HCT116 (cell line): ENCODE data around the gene CASR. TPM values are rescaled to one million over a fixed set of nuclear protein-coding genes. Genes with fewer than 3 reads are reported as not detected.

Source experiments
- ATAC-seq: fragments of 200-7000 bp; cut with Tn5 transposase; 2 replicates; pipeline ENCODE4 v1.9.1; 2020; ENCODE audit warnings: mild to moderate bottlenecking, moderate library complexity
- BruUV-seq: library from RNA; stranded (reverse); fragments of 400-500 nt; replicated peaks from 2 replicates; lab custom pipeline; 2021; lab: Mats Ljungman, UMichigan
- CTCF ChIA-PET: fragments of 300-600 bp; sonication (Branson Sonifier 250); formaldehyde crosslinking; loops from one replicate; lab custom pipeline; 2021; ENCODE audit warnings: antibody characterized with exemption; lab: Charles Lee
- POLR2A ChIA-PET: fragments of 300-600, 350-600 bp; sonication (Branson Sonifier 250); formaldehyde crosslinking; loops from one replicate; lab custom pipeline; 2021; ENCODE audit warnings: antibody characterized with exemption; lab: Charles Lee
- RAD21 ChIA-PET, 2 experiments: fragments of 300-600 bp; sonication (Branson Sonifier 250); formaldehyde crosslinking; loops; one replicate each; lab custom pipeline; 2023; ENCODE audit warnings: low total read pairs in 2 of 2; ENCODE audit not compliant: uncharacterized antibody in 2 of 2, unreplicated experiment in 2 of 2, low non-redundant PET in 1 of 2; lab: Charles Lee
- DNase-seq: peaks from one replicate; pipeline ENCODE4 v3.0.0-alpha.2; 2010; ENCODE audit warnings: low read depth, low spot score
- H2AFZ ChIP-seq: fragments of 200-600 bp; shearing (Covaris generic), sonication (generic); 2 replicates; pipeline ENCODE4 v1.6.1; 2017; ENCODE audit warnings: low read depth, mixed run types, mixed read lengths, antibody characterized with exemption, low read length; ENCODE audit not compliant: poor library complexity, severe bottlenecking
- H3K27ac ChIP-seq: 2 replicates; pipeline ENCODE4 v1.5.1; 2012; ENCODE audit warnings: low read depth, low read length
- H3K27me3 ChIP-seq: fragments of 200-600 bp; sonication (generic); 2 replicates; pipeline ENCODE4 v1.6.1; 2016; ENCODE audit warnings: mixed run types, low read length, mixed read lengths; ENCODE audit not compliant: insufficient read depth
- H3K36me3 ChIP-seq, 2 experiments: fragments of 200-500 bp in 1 of 2; fragments of 200-600 bp in 1 of 2; sonication (Bioruptor generic) in 1 of 2; sonication (generic) in 1 of 2; 2 replicates each; pipeline versions ENCODE4 v1.5.1 to v1.6.1; 2014 to 2016; ENCODE audit warnings: low read length in 2 of 2, inconsistent platforms in 1 of 2, mixed read lengths in 1 of 2, mixed run types in 1 of 2; ENCODE audit not compliant: insufficient read depth in 2 of 2, control insufficient read depth in 1 of 2
- H3K4me1 ChIP-seq, 2 experiments: fragments of 200-600 bp in 1 of 2; sonication (generic) in 1 of 2; 2 replicates each; pipeline versions ENCODE4 v1.5.1 to v1.6.1; 2012 to 2017; ENCODE audit warnings: low read length in 2 of 2, inconsistent platforms in 1 of 2, mild to moderate bottlenecking in 1 of 2, mixed read lengths in 1 of 2, mixed run types in 1 of 2, moderate library complexity in 1 of 2; ENCODE audit not compliant: insufficient read depth in 2 of 2, control insufficient read depth in 1 of 2
- H3K4me2 ChIP-seq: fragments of 200-600 bp; sonication (generic); 2 replicates; pipeline ENCODE4 v1.6.1; 2017; ENCODE audit warnings: mixed run types, low read length, mixed read lengths
- H3K4me3 ChIP-seq, 2 experiments: fragments of 200-600 bp in 1 of 2; sonication (generic) in 1 of 2; replicated peaks in 1 of 2; 2 replicates each; pipeline ENCODE4 v1.5.1; 2011 to 2016; ENCODE audit warnings: low read length in 2 of 2, control low read depth in 1 of 2, low read depth in 1 of 2, mild to moderate bottlenecking in 1 of 2, mixed read lengths in 1 of 2, mixed run types in 1 of 2
- H3K79me2 ChIP-seq: fragments of 200-600 bp; sonication (generic); 2 replicates; pipeline ENCODE4 v1.6.1; 2017; ENCODE audit warnings: mild to moderate bottlenecking, mixed run types, low read length, moderate library complexity, mixed read lengths; ENCODE audit not compliant: insufficient read depth
- H3K9ac ChIP-seq: fragments of 200-600 bp; sonication (generic); 2 replicates; pipeline ENCODE4 v1.6.1; 2016; ENCODE audit warnings: low read length, mixed read lengths
- H3K9me2 ChIP-seq: fragments of 200-600 bp; sonication (generic), shearing (Covaris generic); 2 replicates; pipeline ENCODE4 v1.6.1; 2017; ENCODE audit warnings: mixed run types, mild to moderate bottlenecking, moderate library complexity; ENCODE audit not compliant: insufficient read depth
- H3K9me3 ChIP-seq, 2 experiments: fragments of 200-500 bp in 1 of 2; fragments of 200-600 bp in 1 of 2; sonication (Bioruptor generic) in 1 of 2; sonication (generic) in 1 of 2; 2 replicates each; pipeline ENCODE4 v1.6.1; 2014 to 2017; ENCODE audit warnings: low read length in 2 of 2, mixed read lengths in 2 of 2, inconsistent platforms in 1 of 2, low read depth in 1 of 2, mild to moderate bottlenecking in 1 of 2, mixed run types in 1 of 2, moderate library complexity in 1 of 2; ENCODE audit not compliant: control insufficient read depth in 1 of 2, insufficient read depth in 1 of 2
- H4K20me1 ChIP-seq: fragments of 200-600 bp; sonication (generic), shearing (Covaris generic); 2 replicates; pipeline ENCODE4 v1.6.1; 2017; ENCODE audit warnings: mixed run types, mild to moderate bottlenecking, moderate library complexity; ENCODE audit not compliant: insufficient read depth
- ATF3 ChIP-seq: IDR thresholded peaks from 2 replicates; pipeline ENCODE4 v1.6.1; 2012
- CBX3 ChIP-seq: IDR thresholded peaks from 2 replicates; pipeline ENCODE4 v1.6.1; 2012; ENCODE audit warnings: low read depth
- CEBPB ChIP-seq: IDR thresholded peaks from 2 replicates; pipeline ENCODE4 v1.6.1; 2012; ENCODE audit warnings: low read depth
- EGR1 ChIP-seq: IDR thresholded peaks from 2 replicates; pipeline ENCODE4 v1.6.1; 2012; ENCODE audit warnings: low read depth
- ELF1 ChIP-seq: IDR thresholded peaks from 2 replicates; pipeline ENCODE4 v1.6.1; 2012; ENCODE audit warnings: low read depth, borderline replicate concordance
- EZH2 ChIP-seq: fragments of 200-600 bp; sonication (generic); IDR thresholded peaks from 2 replicates; pipeline ENCODE4 v1.6.1; 2017; ENCODE audit warnings: antibody characterized with exemption, mixed run types
- EZH2phosphoT487 ChIP-seq: fragments of 200-600 bp; IDR thresholded peaks from 2 replicates; pipeline ENCODE4 v1.6.1; 2018; ENCODE audit warnings: antibody characterized with exemption, borderline replicate concordance
- FOSL1 ChIP-seq: IDR thresholded peaks from 2 replicates; pipeline ENCODE4 v1.6.1; 2012; ENCODE audit warnings: low read depth
- JUND ChIP-seq: IDR thresholded peaks from 2 replicates; pipeline ENCODE4 v1.6.1; 2012
- MAX ChIP-seq: IDR thresholded peaks from 2 replicates; pipeline ENCODE4 v1.6.1; 2012
- POLR2A ChIP-seq: IDR thresholded peaks from 2 replicates; pipeline ENCODE4 v1.7.0; 2011; ENCODE audit warnings: borderline replicate concordance; ENCODE audit not compliant: insufficient read depth, insufficient read length; ENCODE audit errors: extremely low read depth
- RAD21 ChIP-seq: IDR thresholded peaks from 2 replicates; pipeline ENCODE4 v1.6.1; 2012; ENCODE audit warnings: low read depth, mild to moderate bottlenecking
- SIN3A ChIP-seq: IDR thresholded peaks from 2 replicates; pipeline ENCODE4 v1.6.1; 2012; ENCODE audit warnings: low read depth
- SP1 ChIP-seq: IDR thresholded peaks from 2 replicates; pipeline ENCODE4 v1.6.1; 2012; ENCODE audit warnings: low read depth
- SRF ChIP-seq: IDR thresholded peaks from 2 replicates; pipeline ENCODE4 v1.6.1; 2012; ENCODE audit warnings: low read depth
- TCF7L2 ChIP-seq: IDR thresholded peaks from 2 replicates; pipeline ENCODE4 v1.7.0; 2011; ENCODE audit warnings: borderline replicate concordance, inconsistent platforms; ENCODE audit not compliant: insufficient read depth, insufficient read length; ENCODE audit errors: extremely low read depth
- ZBTB33 ChIP-seq: IDR thresholded peaks from 2 replicates; pipeline ENCODE4 v1.6.1; 2011; ENCODE audit warnings: mild to moderate bottlenecking, low read length, moderate library complexity; ENCODE audit not compliant: insufficient replicate concordance; ENCODE audit errors: extremely low read depth
- intact Hi-C: fragments of 100-400 bp; cut with micrococcal nuclease; formaldehyde crosslinking; loops from 2 replicates; pipeline ENCODE4 v1.10.0; 2022
- total RNA-seq: library from RNA; stranded (reverse); gene quantifications from one replicate; pipeline ENCODE4 v1.2.1, GENCODE V29; 2021; ENCODE audit not compliant: unreplicated experiment

CASR gene
- total RNA-seq, 1 experiment from 2014 or later: not detected

- no peaks in the 10 kb centered on the region for H3K9me3 ChIP-seq
- H3K27ac ChIP-seq: no peak overlapping the region
- H3K9ac ChIP-seq: no peak overlapping the region
- POLR2A ChIA-PET: no interaction called here
- no peaks in the 10 kb centered on the region for H3K9me2 ChIP-seq
- no peak for DNase-seq
- no peak for ATAC-seq
- RAD21 ChIA-PET: no interaction called here
- no peaks in the 10 kb centered on the region for H3K36me3 ChIP-seq
- H3K27me3 ChIP-seq: no peaks in the 10 kb centered on the region
- CTCF ChIA-PET: no interaction called here
- no peak overlapping the region for H3K4me3 ChIP-seq
- H2AFZ ChIP-seq: no peak overlapping the region
- no peaks in the 10 kb centered on the region for H3K4me1 ChIP-seq
- no peaks in the 10 kb centered on the region for H3K79me2 ChIP-seq
- intact Hi-C loops: no loop called here
- no peak for TF ChIP-seq EZH2
- no peak for TF ChIP-seq MAX
- TF ChIP-seq RAD21: no peak
- TF ChIP-seq SP1: no peak
- no peak for TF ChIP-seq ZBTB33
- no peak for TF ChIP-seq FOSL1
- no peak for TF ChIP-seq ATF3
- no peak for TF ChIP-seq SIN3A
- no peak for TF ChIP-seq CEBPB
- no peak for TF ChIP-seq SRF
- TF ChIP-seq EGR1: no peak
- no peak for TF ChIP-seq ELF1
- no peak for TF ChIP-seq EZH2phosphoT487
- TF ChIP-seq POLR2A: no peak
- no peak for TF ChIP-seq JUND
- TF ChIP-seq CBX3: no peak
- TF ChIP-seq TCF7L2: no peak
- TF ChIP-seq, all 23 proteins: peak for 0
- BruUV-seq: no TSS peak
- Histone ChIP-seq H4K20me1 (no peaks in the 10 kb centered on the region), H3K4me2 (no peak overlapping the region)
Measured at GRCh38 chr3:122268257-122269024, 85.0 kb downstream of the CASR start.
